HG02798 (cell line): ENCODE results near the gene PCDH9.
"Not testable (repeated sequence)": the region's sequence is repeated elsewhere in the genome, so short reads cannot be mapped to it uniquely, and the experiment has no call there.

Experiments used
- ATAC-seq: cut with Tn5 transposase; IDR thresholded peaks from one replicate; pipeline ENCODE4 v1.9.1; 2021; ENCODE audit warnings: mild to moderate bottlenecking; ENCODE audit not compliant: unreplicated experiment, poor library complexity

The PCDH9 gene

DNA sequence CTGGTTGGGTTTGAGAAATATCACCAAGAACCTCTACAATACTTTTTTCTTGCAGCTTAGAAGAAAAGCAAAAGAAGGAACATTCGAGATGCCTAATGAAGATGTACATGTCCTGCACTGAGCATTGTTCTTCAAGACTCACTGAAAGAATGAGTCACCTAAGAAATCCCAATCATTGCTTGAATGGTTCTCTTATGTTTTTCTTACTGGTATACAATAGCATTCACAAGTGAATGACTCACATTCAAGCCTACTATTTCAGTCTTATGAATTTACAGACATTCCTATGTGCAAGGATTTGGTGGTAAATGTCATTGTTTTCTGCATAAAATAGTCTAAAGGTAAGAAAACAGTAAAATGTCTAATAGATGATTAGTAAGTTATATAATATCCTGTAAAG lies 594.6 kb downstream of the PCDH9 start:
- no peak for ATAC-seq

- no peak for ATAC-seq
These were observed 595.8 kb downstream of the PCDH9 start for GRCh38 chr13:66634384-66634783.

- ATAC-seq = no peak
These were observed 602.6 kb downstream of the PCDH9 start for GRCh38 chr13:66627512-66627911.

DNA sequence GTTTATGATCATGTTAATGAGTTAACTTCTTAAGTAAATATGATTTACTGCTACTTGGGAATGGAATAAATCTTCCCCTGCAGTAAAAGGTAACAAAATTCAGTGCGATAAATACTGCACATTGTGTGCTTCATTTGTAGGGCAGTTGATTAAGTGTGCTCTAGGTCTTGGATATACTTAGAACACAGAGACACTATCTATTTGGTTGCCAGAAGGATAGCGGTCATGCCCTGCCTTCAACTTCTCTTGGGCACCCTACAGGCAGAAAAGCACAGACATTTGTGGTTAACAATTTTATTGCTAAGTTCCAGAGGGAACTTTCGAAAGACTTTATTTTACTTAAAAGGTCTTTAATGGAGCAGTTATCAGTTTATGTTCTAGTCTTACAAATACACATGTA lies 605.8 kb downstream of the PCDH9 start:
- ATAC-seq = no peak

- ATAC-seq = no peak
These were observed 606.9 kb downstream of the PCDH9 start for GRCh38 chr13:66623129-66623820.

DNA sequence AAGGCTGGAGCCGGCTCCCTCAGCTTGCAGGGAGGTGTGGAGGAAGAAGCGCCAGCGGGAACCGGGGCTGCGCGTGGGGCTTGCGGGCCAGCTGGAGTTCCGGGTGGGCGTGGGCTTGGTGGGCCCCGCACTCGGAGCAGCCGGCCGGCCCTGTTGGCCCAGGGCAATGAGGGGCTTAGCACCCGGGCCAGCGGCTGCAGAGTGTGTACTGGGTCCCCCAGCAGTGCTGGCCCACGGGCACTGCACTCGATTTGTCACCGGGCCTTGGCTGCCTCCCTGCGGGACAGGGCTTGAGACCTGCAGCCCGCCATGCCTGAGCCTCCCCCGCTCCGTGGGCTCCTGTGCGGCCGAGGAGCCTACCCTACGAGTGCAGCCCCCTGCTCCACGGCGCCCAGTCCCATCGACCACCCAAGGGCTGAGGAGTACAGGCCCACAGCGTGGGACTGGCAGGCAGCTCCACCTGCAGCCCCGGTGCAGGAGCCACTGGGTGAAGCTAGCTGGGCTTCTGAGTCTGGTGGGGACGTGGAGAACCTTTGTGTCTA lies 608.2 kb downstream of the PCDH9 start:
- not testable (repeated sequence) for ATAC-seq

- no peak for ATAC-seq
These were observed 611.4 kb downstream of the PCDH9 start for GRCh38 chr13:66618702-66619101.

- no peak for ATAC-seq
These were observed 612.4 kb downstream of the PCDH9 start for GRCh38 chr13:66617786-66618185.

GRCh38 chr13:66612983-66613382 lies 617.2 kb downstream of the PCDH9 start:
- ATAC-seq = no peak

DNA sequence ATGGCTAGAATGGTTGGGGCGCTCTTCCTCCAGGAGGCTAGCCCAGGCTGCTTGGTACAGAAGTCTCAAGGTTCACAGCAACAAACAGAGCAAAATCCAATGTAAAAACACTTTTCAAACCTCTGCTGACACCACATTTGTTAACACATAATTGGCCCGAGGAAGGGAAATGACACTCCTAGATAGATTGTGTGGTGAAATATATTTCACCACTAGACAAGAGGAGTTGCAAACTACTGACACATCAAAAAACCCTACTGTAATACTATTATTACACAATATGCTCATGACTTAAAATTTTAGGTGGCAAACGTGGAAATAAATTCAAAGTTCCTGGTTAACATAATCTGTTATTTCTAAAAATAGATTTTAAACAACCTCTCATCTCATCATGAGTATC lies 643.6 kb downstream of the PCDH9 start:
- no peak for ATAC-seq

GRCh38 chr13:66585669-66586203 lies 644.4 kb downstream of the PCDH9 start:
- ATAC-seq = no peak

- ATAC-seq = no peak
These were observed 648.5 kb downstream of the PCDH9 start for GRCh38 chr13:66581675-66582074.

GRCh38 chr13:66578305-66578704 lies 651.8 kb downstream of the PCDH9 start:
- ATAC-seq = no peak

- no peak for ATAC-seq
These were observed 652.8 kb downstream of the PCDH9 start for GRCh38 chr13:66577358-66577757.

- no peak for ATAC-seq
These were observed 653.8 kb downstream of the PCDH9 start for GRCh38 chr13:66576381-66576780.

DNA sequence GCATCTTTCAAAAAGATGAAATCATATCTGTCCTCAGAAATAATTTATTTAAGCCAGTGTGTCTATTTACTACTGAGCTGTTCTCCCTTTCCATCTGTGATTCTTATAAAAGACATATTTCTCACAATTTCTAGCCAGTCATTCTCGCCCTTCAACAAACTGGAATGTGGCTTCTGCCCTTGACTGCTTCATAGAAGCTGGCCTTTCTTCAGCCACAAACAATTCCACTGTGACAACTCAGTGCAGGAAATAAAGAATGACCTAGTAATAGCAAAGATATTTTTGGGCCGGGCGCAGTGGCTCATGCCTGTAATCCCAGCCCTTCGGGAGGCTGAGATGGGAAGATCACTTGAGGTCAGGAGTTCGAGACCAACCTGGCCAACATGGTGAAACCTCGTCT lies 655.5 kb downstream of the PCDH9 start:
- no peak for ATAC-seq

DNA sequence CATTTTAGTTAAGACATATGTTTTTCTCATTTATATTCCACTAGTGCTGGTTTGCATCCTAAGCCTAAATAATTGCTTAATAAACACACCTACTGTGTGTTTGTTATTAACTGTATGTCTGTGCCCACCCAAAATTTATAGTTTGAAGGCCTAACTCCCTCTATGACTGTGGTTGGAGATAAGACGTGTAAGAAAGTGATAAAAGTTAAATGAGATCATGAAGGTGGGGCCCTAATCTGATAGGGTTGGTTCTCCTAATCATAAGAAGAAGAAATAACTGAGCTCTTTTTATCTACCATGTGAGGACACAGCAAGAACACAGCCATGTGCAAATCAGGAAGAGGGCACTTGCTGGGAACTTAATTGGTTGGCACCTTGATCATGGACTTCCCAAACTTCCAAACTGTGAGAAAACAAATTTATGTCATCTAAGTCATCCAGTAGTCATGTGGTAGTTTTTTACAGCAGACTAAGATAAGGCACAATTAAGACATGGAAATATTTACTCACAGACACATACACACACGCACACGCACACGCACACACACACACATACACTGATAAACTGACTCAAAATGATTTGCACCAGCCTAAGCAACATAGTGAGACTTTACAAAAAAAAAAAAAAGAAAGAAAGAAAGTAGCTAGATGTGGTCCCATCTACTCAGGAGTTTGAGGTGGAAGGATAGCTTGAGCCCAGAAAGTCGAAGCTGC lies 662.1 kb downstream of the PCDH9 start:
- no peak for ATAC-seq

DNA sequence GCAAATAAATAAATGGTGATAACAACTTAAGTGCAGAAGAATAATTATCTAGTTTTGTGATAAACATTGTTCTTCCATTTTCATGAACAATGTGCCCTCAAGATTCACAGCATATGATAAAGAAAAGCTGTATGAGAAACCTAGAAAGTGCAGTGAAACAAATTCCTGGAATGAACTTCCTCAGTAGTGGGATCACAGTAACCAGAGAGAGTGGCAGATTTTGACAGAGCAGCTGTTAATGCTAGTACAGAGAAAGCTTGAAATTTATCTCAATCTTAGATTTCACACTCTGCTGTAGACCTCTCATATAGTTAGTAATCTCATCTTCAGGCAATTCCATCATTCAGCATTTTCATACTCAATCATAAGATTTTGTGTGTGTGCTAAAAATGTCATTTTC lies 664.9 kb downstream of the PCDH9 start:
- ATAC-seq = no peak

- no peak for ATAC-seq
These were observed 667.1 kb downstream of the PCDH9 start for GRCh38 chr13:66563076-66563475.

DNA sequence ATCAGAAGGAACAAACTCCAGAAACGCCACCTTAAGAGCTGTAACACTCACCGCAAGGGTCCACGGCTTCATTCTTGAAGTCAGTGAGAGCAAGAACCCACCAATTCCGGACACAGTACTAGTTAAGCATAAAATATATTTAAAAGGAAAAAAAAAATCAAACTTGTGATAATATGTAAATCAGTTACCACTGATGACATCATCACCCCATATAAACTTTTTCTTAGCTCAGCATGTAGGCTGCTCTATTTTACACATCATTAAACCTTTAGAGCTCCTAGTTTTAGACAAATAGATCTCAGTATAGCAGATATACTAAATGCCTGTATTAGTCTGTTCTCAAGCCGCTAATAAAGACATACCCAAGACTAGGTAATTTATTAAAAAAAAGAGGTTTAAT lies 668.1 kb downstream of the PCDH9 start:
- no peak for ATAC-seq

DNA sequence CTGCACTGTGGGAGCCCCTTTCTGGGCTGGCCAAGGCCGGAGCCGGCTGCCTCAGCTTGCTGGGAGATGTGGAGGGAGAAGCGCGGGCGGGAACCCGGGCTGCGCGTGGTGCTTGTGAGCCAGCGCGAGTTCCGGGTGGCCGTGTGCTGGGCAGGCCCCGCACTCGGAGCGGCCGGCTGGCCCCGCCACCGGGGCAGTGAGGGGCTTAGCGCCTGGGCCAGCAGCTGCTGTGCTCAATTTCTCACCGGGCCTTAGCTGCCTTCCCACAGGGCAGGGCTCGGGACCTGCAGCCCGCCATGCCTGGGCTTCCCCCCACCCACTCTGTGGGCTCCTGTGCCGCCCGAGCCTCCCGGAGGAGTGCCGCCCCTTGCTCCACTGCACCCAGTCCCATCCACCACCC lies 669.1 kb downstream of the PCDH9 start:
- no peak for ATAC-seq

- no peak for ATAC-seq
These were observed 669.9 kb downstream of the PCDH9 start for GRCh38 chr13:66560189-66560588.
